ENCODE results near the gene C17orf78. TPM values are rescaled to one million over a fixed set of nuclear protein-coding genes. Genes with fewer than 3 reads are reported as not detected.

The C17orf78 gene
- total RNA-seq (ENCODE audit: low replicate concordance) = not detected in 2 replicates

GRCh38 chr17:37375706-37376105, at the start of gene C17orf78:
Gene C17orf78, plus strand, starts transcription at chr17:37375985. Its CDS starts 108 bp downstream, at chr17:37376093.
- no peak for TF ChIP-seq CTCF (IDR thresholded peaks at IDR 0.05; ENCODE audit: insufficient read depth, low read length)
- DNase-seq (ENCODE audit: low read depth) = no peak

GRCh38 chr17:37327341-37328090, 48.3 kb upstream of the C17orf78 start:
- no peak for TF ChIP-seq CTCF (IDR thresholded peaks at IDR 0.05; ENCODE audit: insufficient read depth, low read length)

More at GRCh38 chr17:37375706-37376105, at the start of gene C17orf78:
- H3K4me3 ChIP-seq (ENCODE audit: low read depth, low read length) = no peak within 1 kb of the TSS

GRCh38 chr17:37338847-37339246, 36.9 kb upstream of the C17orf78 start:
- TF ChIP-seq CTCF (IDR thresholded peaks at IDR 0.05; ENCODE audit: insufficient read depth, low read length) = no peak
- no peak overlapping the region for H3K4me3 ChIP-seq (ENCODE audit: low read depth, low read length)
- DNase-seq (ENCODE audit: low read depth) = no peak

More at GRCh38 chr17:37327341-37328090, 48.3 kb upstream of the C17orf78 start:
- no peak overlapping the region for H3K4me3 ChIP-seq (ENCODE audit: low read depth, low read length)
- DNase-seq (ENCODE audit: low read depth) = peak; percentile 85

- no peak overlapping the region for H3K4me3 ChIP-seq (ENCODE audit: low read depth, low read length)
- no peak for TF ChIP-seq CTCF (IDR thresholded peaks at IDR 0.05; ENCODE audit: insufficient read depth, low read length)
- DNase-seq (ENCODE audit: low read depth) = no peak
Observed at GRCh38 chr17:37339321-37339720, 36.5 kb upstream of the C17orf78 start.

GRCh38 chr17:37340804-37341203, 35.0 kb upstream of the C17orf78 start:
- no peak for TF ChIP-seq CTCF (IDR thresholded peaks at IDR 0.05; ENCODE audit: insufficient read depth, low read length)
- no peak for DNase-seq (ENCODE audit: low read depth)

GRCh38 chr17:37342589-37342988, 33.2 kb upstream of the C17orf78 start:
- no peak overlapping the region for H3K4me3 ChIP-seq (ENCODE audit: low read depth, low read length)
- TF ChIP-seq CTCF (IDR thresholded peaks at IDR 0.05; ENCODE audit: insufficient read depth, low read length) = no peak
- DNase-seq (ENCODE audit: low read depth) = no peak

More at GRCh38 chr17:37340804-37341203, 35.0 kb upstream of the C17orf78 start:
- no peak overlapping the region for H3K4me3 ChIP-seq (ENCODE audit: low read depth, low read length)
